ENCODE data around the gene SEPTIN8.
A peak's percentile ranks its signal among the peaks of the same experiment; 100 is the strongest.

Gene SEPTIN8

GRCh38 chr5:132777209-132778069 lies at the start of gene SEPTIN8:
TSS of gene SEPTIN8 (minus strand) at chr5:132777239. CDS start at chr5:132777137, 102 bp downstream.
- DNase-seq = peak; percentile 56

GRCh38 chr5:132826424-132827082 lies 49.5 kb upstream of the SEPTIN8 start:
- DNase-seq = no peak

GRCh38 chr5:132825834-132826391 lies 48.9 kb upstream of the SEPTIN8 start:
- DNase-seq = peak; percentile 11

GRCh38 chr5:132825033-132825833 lies 48.2 kb upstream of the SEPTIN8 start:
- no peak for DNase-seq

- DNase-seq = no peak
Measured at GRCh38 chr5:132824426-132824825, 47.4 kb upstream of the SEPTIN8 start.

- DNase-seq = no peak
Measured at GRCh38 chr5:132823481-132824050, 46.5 kb upstream of the SEPTIN8 start.

GRCh38 chr5:132822650-132823480 lies 45.8 kb upstream of the SEPTIN8 start:
- no peak for DNase-seq

GRCh38 chr5:132821791-132822190 lies 44.8 kb upstream of the SEPTIN8 start:
- no peak for DNase-seq

- no peak for DNase-seq
Measured at GRCh38 chr5:132821350-132821749, 44.3 kb upstream of the SEPTIN8 start.

GRCh38 chr5:132820162-132820754 lies 43.2 kb upstream of the SEPTIN8 start:
- DNase-seq = peak; percentile 88

- no peak for DNase-seq
Measured at GRCh38 chr5:132819468-132819867, 42.4 kb upstream of the SEPTIN8 start.

- no peak for DNase-seq
Measured at GRCh38 chr5:132817011-132817410, 40.0 kb upstream of the SEPTIN8 start.

- no peak for DNase-seq
Measured at GRCh38 chr5:132816554-132816953, 39.5 kb upstream of the SEPTIN8 start.

GRCh38 chr5:132816083-132816482 lies 39.0 kb upstream of the SEPTIN8 start:
- DNase-seq = no peak

GRCh38 chr5:132815454-132815853 lies 38.4 kb upstream of the SEPTIN8 start:
- DNase-seq = no peak

GRCh38 chr5:132814503-132815294 lies 37.7 kb upstream of the SEPTIN8 start:
- DNase-seq = no peak

- DNase-seq = peak; percentile 33
Measured at GRCh38 chr5:132813599-132814502, 36.8 kb upstream of the SEPTIN8 start.

GRCh38 chr5:132812781-132813598 lies 36.0 kb upstream of the SEPTIN8 start, which contains the start of gene SOWAHA:
TSS of gene SOWAHA (plus strand) at chr5:132813302. CDS start at chr5:132813622, 320 bp downstream.
- peak; percentile 18 for DNase-seq
